Stomach (tissue), 4 donors: Measurements from ENCODE around the gene GET3.
A peak's percentile ranks its signal among the peaks of the same experiment; 100 is the strongest.

Experiments
- CTCF ChIP-seq, 7 experiments: fragments of 450-650 bp in 4 of 7; fragments of 200-600 bp in 3 of 7; sonication (generic) in 3 of 7; IDR thresholded peaks; one replicate each; pipeline ENCODE4 v1.5.1; 2016 to 2019; ENCODE audit warnings: antibody characterized with exemption in 7 of 7, control low read depth in 2 of 7, mild to moderate bottlenecking in 1 of 7
- POLR2A ChIP-seq, 4 donors: fragments of 450-650 bp; IDR thresholded peaks; one replicate each; pipeline ENCODE4 v1.6.1; 2016; ENCODE audit warnings: antibody characterized with exemption in 4 of 4, control low read depth in 2 of 4, mild to moderate bottlenecking in 1 of 4, moderate library complexity in 1 of 4
- POLR2AphosphoS5 ChIP-seq, 3 donors: sonication (generic); formaldehyde crosslinking; IDR thresholded peaks; one replicate each; pipeline ENCODE4 v1.6.1; 2016; ENCODE audit warnings: antibody characterized with exemption in 3 of 3

GRCh38 chr19:12774588-12775555 is 37.6 kb downstream of the GET3 start, which contains the start of gene HOOK2:
- TF ChIP-seq POLR2AphosphoS5 (IDR thresholded peaks at IDR 0.05): peak in 2 of 3 donors; percentile 61 to 94
- TF ChIP-seq POLR2A (IDR thresholded peaks at IDR 0.05): peak in 1 of 4 donors; percentile 17
- TF ChIP-seq CTCF (IDR thresholded peaks at IDR 0.05): peak in 1 of 7 experiments; percentile 16
